K562 (cell line): ENCODE measurements around the gene TECPR1. TPM values are rescaled to one million over a fixed set of nuclear protein-coding genes. Genes with fewer than 3 reads are reported as not detected.

Experiments
- ATAC-seq: fragments of 200-7000 bp; cut with Tn5 transposase; 3 replicates; pipeline ENCODE4 v1.9.1; 2020; ENCODE audit warnings: moderate library complexity
- BruUV-seq: library from RNA; stranded (reverse); fragments of 400-500 nt; replicated peaks from 2 replicates; lab custom pipeline; 2021; lab: Mats Ljungman, UMichigan
- CTCF ChIA-PET: fragments of 300-600 bp; formaldehyde crosslinking; extraction: SDS; loops from one replicate; lab custom pipeline; 2021; ENCODE audit warnings: low intra/inter-chr PET ratio; lab: Yijun Ruan, JAX
- POLR2A ChIA-PET: fragments of 300-600, 350-650 bp; sonication (Branson Sonifier 250); formaldehyde crosslinking; extraction: SDS; loops from one replicate; lab custom pipeline; 2021; ENCODE audit warnings: antibody characterized with exemption, inconsistent platforms; lab: Yijun Ruan, JAX
- DNase-seq, 4 experiments: peaks; one replicate each; pipeline versions ENCODE4 v3.0.0 to v3.0.0-alpha.2; 2011 to 2018; ENCODE audit warnings: low spot score in 3 of 4, mixed read lengths in 3 of 4; ENCODE audit errors: extremely low read depth in 1 of 4
- FAIRE-seq: peaks from 2 replicates; lab custom pipeline; 2011; peaks lifted over from hg19 to GRCh38; lab: Jason Lieb, UNC
- H2AFZ ChIP-seq: 2 replicates; pipeline ENCODE4 v1.6.0; 2011; ENCODE audit warnings: low read depth, low read length, control low read depth, inconsistent platforms
- H3K27ac ChIP-seq: fragments of 200-600 bp; 3 replicates; pipeline ENCODE4 v1.8.0; 2011; ENCODE audit warnings: low read depth, mild to moderate bottlenecking, control low read depth, inconsistent platforms, low read length, moderate library complexity, mixed read lengths; ENCODE audit errors: extremely low read depth
- H3K27me3 ChIP-seq, 2 experiments: fragments of 300-600 bp in 1 of 2; 2 replicates in 1 of 2; 3 replicates in 1 of 2; pipeline versions ENCODE4 v1.6.0 to v1.8.0; 2011; ENCODE audit warnings: inconsistent platforms in 2 of 2, low read length in 2 of 2, mild to moderate bottlenecking in 1 of 2, mixed read lengths in 1 of 2, moderate library complexity in 1 of 2; ENCODE audit not compliant: control insufficient read depth in 2 of 2, insufficient read depth in 2 of 2
- H3K36me3 ChIP-seq: fragments of 300-600 bp; 3 replicates; pipeline ENCODE4 v1.8.0; 2011; ENCODE audit warnings: mild to moderate bottlenecking, low read length, inconsistent platforms; ENCODE audit not compliant: control insufficient read depth, insufficient read depth
- H3K4me1 ChIP-seq, 2 experiments: fragments of 200-600 bp in 1 of 2; replicated peaks in 1 of 2; 2 replicates in 1 of 2; 3 replicates in 1 of 2; pipeline versions ENCODE4 v1.5.1 to v1.8.0; 2011; ENCODE audit warnings: inconsistent platforms in 2 of 2, low read length in 2 of 2, mild to moderate bottlenecking in 1 of 2, mixed read lengths in 1 of 2, moderate library complexity in 1 of 2; ENCODE audit not compliant: control insufficient read depth in 2 of 2, insufficient read depth in 2 of 2
- H3K4me2 ChIP-seq: 2 replicates; pipeline ENCODE4 v1.6.1; 2011; ENCODE audit warnings: low read length, control low read depth, inconsistent platforms, mixed read lengths; ENCODE audit not compliant: insufficient read depth
- H3K4me3 ChIP-seq: fragments of 200-600 bp; sonication (generic), shearing (Covaris generic); 2 replicates; pipeline ENCODE4 v1.5.1; 2016; ENCODE audit warnings: control low read depth, inconsistent platforms
- H3K79me2 ChIP-seq: fragments of 200-600 bp; 3 replicates; pipeline ENCODE4 v1.8.0; 2011; ENCODE audit warnings: low read length, inconsistent platforms; ENCODE audit not compliant: control insufficient read depth, insufficient read depth
- H3K9ac ChIP-seq, 2 experiments: 2 replicates each; pipeline versions ENCODE4 v1.6.0 to v1.6.1; 2011; ENCODE audit warnings: low read depth in 2 of 2, low read length in 2 of 2, control low read depth in 1 of 2, inconsistent platforms in 1 of 2, mild to moderate bottlenecking in 1 of 2, mixed read lengths in 1 of 2; ENCODE audit not compliant: insufficient read depth in 1 of 2
- H3K9me1 ChIP-seq: one replicate; pipeline ENCODE4 v1.6.0; 2011; ENCODE audit warnings: inconsistent platforms, mild to moderate bottlenecking, low read length, moderate library complexity; ENCODE audit not compliant: control insufficient read depth, insufficient read depth
- H3K9me3 ChIP-seq: replicated peaks from 2 replicates; pipeline ENCODE4 v1.5.1; 2011; ENCODE audit warnings: low read depth, low read length, inconsistent platforms; ENCODE audit not compliant: control insufficient read depth, insufficient read depth
- H4K20me1 ChIP-seq: replicated peaks from 2 replicates; pipeline ENCODE4 v1.6.1; 2011; ENCODE audit warnings: low read length, inconsistent platforms, mixed read lengths; ENCODE audit not compliant: control insufficient read depth, insufficient read depth
- BDP1 ChIP-seq: IDR thresholded peaks from 3 replicates; pipeline ENCODE4 v1.6.1; 2011; ENCODE audit not compliant: insufficient read length, insufficient read depth
- MITF ChIP-seq: IDR thresholded peaks from 2 replicates; pipeline ENCODE4 v1.6.1; 2014; ENCODE audit warnings: antibody characterized with exemption
- NFXL1 ChIP-seq: fragments of 450-650 bp; formaldehyde crosslinking; IDR thresholded peaks from 2 replicates; pipeline ENCODE4 v1.4.0; 2021; ENCODE audit warnings: mild to moderate bottlenecking
- SMAD3 ChIP-seq: fragments of 450-650 bp; formaldehyde crosslinking; conservative IDR thresholded peaks from 2 replicates; pipeline ENCODE4 v1.4.0; 2020; ENCODE audit warnings: mild to moderate bottlenecking
- TFE3 ChIP-seq: fragments of 450-650 bp; formaldehyde crosslinking; IDR thresholded peaks from 2 replicates; pipeline ENCODE4 v1.4.0; 2020; ENCODE audit warnings: mild to moderate bottlenecking, mixed read lengths
- ZNF140 ChIP-seq: fragments of 250-450 bp; sonication (Bioruptor Pico); IDR thresholded peaks from 2 replicates; pipeline ENCODE4 v1.8.0; 2021; ENCODE audit warnings: moderate library complexity, mild to moderate bottlenecking, inconsistent platforms
- ZNF778 ChIP-seq: fragments of 450-650 bp; formaldehyde crosslinking; IDR thresholded peaks from 2 replicates; pipeline ENCODE4 v1.4.0; 2020; ENCODE audit warnings: mild to moderate bottlenecking, moderate library complexity
- WGBS: fragments of 100-300 bp; shearing (Covaris generic); methylation state at CpG from one replicate; pipeline ENCODE4 v1.1.6; 2016; ENCODE audit warnings: low coverage, mixed read lengths; ENCODE audit not compliant: insufficient coverage; ENCODE audit errors: missing lambda C conversion rate; 5-methylcytosine and 5-hydroxymethylcytosine counted together
- in situ Hi-C: fragments of 300-500 bp; cut with MboI; formaldehyde crosslinking; loops from 4 replicates; pipeline ENCODE4 v1.15.0; 2018; ENCODE audit warnings: inconsistent platforms, mixed read lengths
- intact Hi-C: fragments of 100-400 bp; cut with micrococcal nuclease; formaldehyde crosslinking; loops from 2 replicates; pipeline ENCODE4 v1.14.2; 2022
- polyA plus RNA-seq, 8 experiments: library from polyadenylated mRNA; depleted of rRNA in 4 of 8; stranded (reverse) in 5 of 8; unstranded in 3 of 8; fragments of >200 nt; fragmentation: Nextera tagmentation in 2 of 8; fragmentation: Illumina TruSeq in 1 of 8; extraction: Ambion mirVana in 2 of 8; extraction: Trizol in 1 of 8; gene quantifications; 2 replicates each; pipeline versions ENCODE4 v1.2.1 to v1.2.3, GENCODE V29; 2011 to 2014; ENCODE audit warnings: inconsistent platforms in 1 of 8, missing spikeins in 1 of 8
- total RNA-seq, 7 experiments: library from RNA; depleted of rRNA in 6 of 7; stranded (reverse); fragments of >200 nt in 6 of 7; fragmentation: Illumina TruSeq in 2 of 7; extraction: Trizol in 2 of 7; gene quantifications; 2 replicates each; pipeline versions ENCODE4 v1.2.1 to v1.2.3, GENCODE V29; 2011 to 2021; ENCODE audit warnings: low replicate concordance in 1 of 7

The TECPR1 gene
- total and polyA plus RNA-seq, 9 of the 15 experiments (the other 6 are each of a cell fraction or from before 2014, with no cell fraction given) = 0.17 to 15.0 (median 2.2) TPM

- DNase-seq (no peak), ATAC-seq (no peak), FAIRE-seq (no peak)
- peak overlapping the region; percentile 33; the same call in 1 of the 3 replicates for H3K27ac ChIP-seq
- no TSS peak for BruUV-seq
- no peaks in the 10 kb centered on the region for H3K27me3 ChIP-seq
- peaks cover 10 to 23% of the 10 kb centered on the region in 2 experiments; a peak in 4 of 5 replicates for H3K4me1 ChIP-seq
- H2AFZ ChIP-seq = no peak overlapping the region
- no peak overlapping the region for H3K4me3 ChIP-seq
- in situ Hi-C loops (no loop called here), intact Hi-C loops (no loop called here)
- H3K9me1 ChIP-seq = no peaks in the 10 kb centered on the region
- no peaks in the 10 kb centered on the region for H3K9me3 ChIP-seq
- peaks cover 21% of the 10 kb centered on the region for H3K79me2 ChIP-seq
- no peak overlapping the region for H3K9ac ChIP-seq
- 77% methylated on average over 4 of the region's 4 CpGs for WGBS
- no peak overlapping the region for H3K4me2 ChIP-seq
- ChIA-PET POLR2A (interaction anchor here (1.1 kb wide), 1 partner anchor 19 kb away, joined by 3 read pairs; no protein-coding TSS in a partner anchor), CTCF (no interaction called here)
- peaks cover 4% of the 10 kb centered on the region; the same call in 1 of the 3 replicates for H3K36me3 ChIP-seq
- H4K20me1 ChIP-seq = no peaks in the 10 kb centered on the region
- no peak for TF ChIP-seq BDP1
- TF ChIP-seq MITF = no peak
- no peak for TF ChIP-seq ZNF778 (CRISPR knock-in tag)
- no peak for TF ChIP-seq NFXL1
- no peak for TF ChIP-seq ZNF140
- TF ChIP-seq TFE3 = no peak
- TF ChIP-seq SMAD3 = no peak
- TF ChIP-seq, all 486 proteins: peak for 0
These were observed 2.5 kb upstream of the TECPR1 start for GRCh38 chr7:98254516-98254915.
